ENCODE data around the gene INSL6.
"Not testable (repeated sequence)": the region's sequence is repeated elsewhere in the genome, so short reads cannot be mapped to it uniquely, and the experiment has no call there.

GRCh38 chr9:5180631-5181030, 4.8 kb downstream of the INSL6 start:
- not testable (repeated sequence) for TF ChIP-seq EZH2 (IDR thresholded peaks at IDR 0.05; ENCODE audit: insufficient read depth, poor library complexity, severe bottlenecking); EZH2phosphoT487 (IDR thresholded peaks at IDR 0.05; ENCODE audit: insufficient read depth, low read depth)
